ENCODE results near the gene NDUFA11.

- TF ChIP-seq CTCF (IDR thresholded peaks at IDR 0.05; ENCODE audit: low read depth, low read length, poor library complexity, severe bottlenecking) (no peak), EZH2phosphoT487 (IDR thresholded peaks at IDR 0.05; ENCODE audit: borderline replicate concordance, low read length) (no peak)
Measured at GRCh38 chr19:5850743-5851293, 52.8 kb downstream of the NDUFA11 start.

All from DOHH2 (cell line).